Transverse colon (tissue), 3 donors: Measurements from ENCODE around the gene TULP4.

Source experiments
- POLR2A ChIP-seq: fragments of 450-650 bp; IDR thresholded peaks from one replicate; pipeline ENCODE4 v1.6.1; 2016; ENCODE audit warnings: antibody characterized with exemption, mild to moderate bottlenecking, moderate library complexity
- TF ChIP-seq, protein P1 (sequence below), 5 experiments: fragments of 200-600 bp in 3 of 5; fragments of 450-650 bp in 2 of 5; sonication (generic) in 3 of 5; IDR thresholded peaks; 1 replicate in 2 of 5; 2 replicates in 3 of 5; pipeline ENCODE4 v1.5.1; 2016 to 2017; ENCODE audit warnings: antibody characterized with exemption in 5 of 5, inconsistent platforms in 3 of 5, mild to moderate bottlenecking in 2 of 5, moderate library complexity in 1 of 5

- TF ChIP-seq, protein P1, sequence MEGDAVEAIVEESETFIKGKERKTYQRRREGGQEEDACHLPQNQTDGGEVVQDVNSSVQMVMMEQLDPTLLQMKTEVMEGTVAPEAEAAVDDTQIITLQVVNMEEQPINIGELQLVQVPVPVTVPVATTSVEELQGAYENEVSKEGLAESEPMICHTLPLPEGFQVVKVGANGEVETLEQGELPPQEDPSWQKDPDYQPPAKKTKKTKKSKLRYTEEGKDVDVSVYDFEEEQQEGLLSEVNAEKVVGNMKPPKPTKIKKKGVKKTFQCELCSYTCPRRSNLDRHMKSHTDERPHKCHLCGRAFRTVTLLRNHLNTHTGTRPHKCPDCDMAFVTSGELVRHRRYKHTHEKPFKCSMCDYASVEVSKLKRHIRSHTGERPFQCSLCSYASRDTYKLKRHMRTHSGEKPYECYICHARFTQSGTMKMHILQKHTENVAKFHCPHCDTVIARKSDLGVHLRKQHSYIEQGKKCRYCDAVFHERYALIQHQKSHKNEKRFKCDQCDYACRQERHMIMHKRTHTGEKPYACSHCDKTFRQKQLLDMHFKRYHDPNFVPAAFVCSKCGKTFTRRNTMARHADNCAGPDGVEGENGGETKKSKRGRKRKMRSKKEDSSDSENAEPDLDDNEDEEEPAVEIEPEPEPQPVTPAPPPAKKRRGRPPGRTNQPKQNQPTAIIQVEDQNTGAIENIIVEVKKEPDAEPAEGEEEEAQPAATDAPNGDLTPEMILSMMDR (IDR thresholded peaks at IDR 0.05) = no peak
- no peak for TF ChIP-seq POLR2A
Measured at GRCh38 chr6:158290040-158290439, 22.2 kb upstream of the TULP4 start.
